Measurements from ENCODE around the gene MTRFR.
"Not testable (repeated sequence)": the region's sequence is repeated elsewhere in the genome, so short reads cannot be mapped to it uniquely, and the experiment has no call there.

The MTRFR gene

DNA sequence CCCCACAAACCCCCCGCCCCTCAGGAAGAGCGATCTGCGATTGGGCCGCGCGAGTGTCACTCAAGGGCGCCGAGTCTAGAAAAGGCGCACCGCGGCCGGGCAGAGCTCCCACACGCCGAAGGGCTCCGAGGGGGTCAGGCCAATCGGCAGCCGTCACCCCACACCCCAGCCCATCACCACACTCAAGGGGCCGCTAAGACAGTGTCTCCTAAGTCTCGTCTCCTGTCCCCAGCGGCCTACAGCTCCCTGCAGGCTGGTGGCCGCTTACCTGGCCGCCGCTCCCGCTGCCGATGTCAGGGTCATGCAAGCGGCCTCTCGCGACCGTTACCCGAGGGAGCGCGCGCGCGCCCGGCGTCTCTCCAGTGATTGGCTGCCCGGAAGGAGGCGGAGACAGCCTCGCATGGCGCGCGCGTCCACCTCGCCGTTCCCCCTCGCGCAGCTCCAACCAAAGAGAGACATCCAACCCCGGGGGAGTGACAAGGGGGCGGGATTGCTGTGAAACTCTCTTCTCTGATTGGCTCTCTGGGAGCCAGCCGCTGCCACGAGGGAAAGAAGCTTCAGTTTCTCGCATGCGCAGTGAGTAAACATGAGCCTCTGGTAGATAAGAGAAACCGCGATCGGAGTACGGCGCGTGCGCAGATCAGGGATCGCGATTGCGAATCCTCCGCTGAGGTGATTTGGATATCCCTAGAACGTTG is at the start of gene MTRFR, which contains the start of gene MPHOSPH9:
Gene MTRFR, plus strand, starts transcription at position 630 of the 698 bp plus-strand sequence. CDS start 20,239 bp downstream, outside the sequence.
Gene MPHOSPH9, minus strand, starts transcription at position 335 of the 698 bp plus-strand sequence. CDS start 2,777 bp downstream, outside the sequence.
- peak; percentile 98 for DNase-seq

DNA sequence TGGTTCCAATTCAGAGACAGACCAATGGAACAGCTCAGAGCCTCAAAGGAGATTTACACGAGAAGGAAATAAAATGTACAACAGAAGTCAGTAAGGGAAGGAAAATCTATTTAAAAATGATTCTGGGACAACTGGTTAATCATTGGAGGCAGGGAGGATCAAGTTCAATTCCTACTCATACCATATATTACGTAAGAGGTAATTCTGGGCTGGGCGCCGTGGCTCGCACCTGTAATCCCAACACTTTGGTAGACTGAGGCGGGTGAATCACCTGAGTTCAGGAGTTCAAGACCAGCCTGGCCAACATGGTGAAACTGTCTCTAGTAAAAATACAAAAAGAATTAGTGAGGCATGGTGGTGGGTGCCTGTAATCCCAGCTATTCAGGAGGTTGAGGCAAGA is 45.6 kb upstream of the MTRFR start:
- DNase-seq = no peak

DNA sequence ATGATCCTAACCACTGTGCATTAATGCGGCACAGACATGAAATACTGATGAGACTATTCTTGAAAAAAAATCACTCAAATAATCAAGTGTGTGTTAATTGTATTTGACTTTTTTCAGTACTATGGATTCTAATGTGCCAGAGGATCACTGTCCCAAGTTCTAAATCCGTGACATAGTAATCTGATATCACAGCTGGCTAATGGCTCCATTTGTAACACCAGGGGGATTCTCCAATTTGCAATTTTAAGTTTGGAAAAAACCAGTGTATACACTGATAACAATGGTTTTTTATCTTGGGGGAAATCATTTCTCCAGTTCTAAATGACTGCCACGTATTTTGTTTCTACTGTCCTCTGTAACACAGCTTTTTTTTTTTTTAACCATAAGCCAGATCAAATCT is 33.3 kb upstream of the MTRFR start:
- no peak for DNase-seq

DNA sequence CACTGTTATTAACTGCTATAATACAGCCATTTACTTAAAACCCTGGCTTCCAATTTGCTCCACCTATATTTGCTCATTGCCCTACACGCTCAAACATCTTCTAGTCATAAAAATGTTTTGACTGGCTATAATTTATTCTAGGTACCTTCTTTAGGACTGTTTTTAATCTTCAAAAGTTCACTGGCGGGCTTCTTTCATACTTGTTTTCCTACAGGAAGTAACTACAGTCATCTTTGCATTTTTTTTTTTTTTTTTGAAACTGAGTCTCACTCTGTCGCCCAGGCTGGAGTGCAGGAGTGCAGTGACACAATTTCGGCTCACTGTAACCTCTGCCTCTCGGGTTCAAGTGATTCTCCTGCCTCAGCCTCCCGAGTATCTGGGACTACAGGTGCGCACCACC is 32.8 kb upstream of the MTRFR start:
- no peak for DNase-seq

DNA sequence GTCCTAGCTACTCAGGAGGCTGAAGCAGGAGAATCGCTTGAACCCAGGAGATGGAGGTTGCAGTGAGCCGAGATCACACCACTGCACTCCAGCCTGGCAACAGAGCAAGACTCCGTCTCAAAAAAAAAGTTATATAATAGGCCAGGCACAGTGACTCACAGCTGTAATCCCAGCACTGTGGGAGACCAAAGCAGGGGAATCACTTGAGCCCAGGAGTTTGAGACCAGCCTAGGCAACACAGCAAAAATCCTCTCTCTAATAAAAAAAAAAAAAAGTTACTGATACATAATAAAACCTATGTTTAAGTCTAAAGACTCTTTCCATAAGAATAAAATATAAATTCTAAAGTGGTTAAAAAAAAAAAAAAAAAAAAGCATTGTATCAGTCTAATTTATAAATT is 26.4 kb upstream of the MTRFR start:
- DNase-seq = not testable (repeated sequence)

DNA sequence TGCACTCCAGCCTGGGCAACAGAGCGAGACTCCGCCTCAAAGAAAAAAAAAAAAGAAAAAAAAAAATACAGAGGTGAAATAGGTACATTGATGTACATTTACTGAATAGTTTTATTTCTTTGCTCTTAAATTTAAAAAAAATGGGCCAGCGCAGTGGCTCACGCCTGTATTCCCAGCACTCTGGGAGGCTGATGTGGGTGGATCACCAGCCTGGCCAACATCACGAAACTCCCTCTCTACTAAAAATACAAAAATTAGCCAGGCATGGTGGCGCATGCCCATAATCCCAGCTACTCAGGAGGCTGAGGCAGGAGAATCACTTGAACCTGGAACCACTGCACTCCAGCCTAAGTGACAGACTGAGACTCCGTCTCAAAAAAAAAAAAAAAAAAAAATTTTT is 25.4 kb upstream of the MTRFR start:
- not testable (repeated sequence) for DNase-seq

DNA sequence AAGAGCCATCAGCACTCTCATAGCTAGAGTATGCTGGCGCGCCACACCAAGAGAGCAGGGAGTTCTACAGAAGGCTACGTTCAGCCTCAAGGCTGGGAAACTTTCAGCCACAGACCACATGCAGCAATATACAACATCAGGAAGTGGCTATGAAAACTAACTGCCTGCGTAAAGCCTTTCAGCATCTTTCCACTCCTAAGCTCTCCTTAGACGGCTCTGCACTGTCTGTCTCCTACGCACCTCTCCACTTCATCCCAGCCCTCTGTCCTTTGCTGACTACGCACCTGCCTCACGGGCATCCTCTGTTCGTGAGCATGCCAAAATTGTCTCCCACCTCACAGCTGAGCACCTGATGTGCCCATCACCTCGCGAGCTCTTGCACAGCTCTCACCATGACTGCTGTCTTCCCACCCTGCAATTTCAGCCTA is 10.0 kb upstream of the MTRFR start:
- DNase-seq = peak; percentile 40

DNA sequence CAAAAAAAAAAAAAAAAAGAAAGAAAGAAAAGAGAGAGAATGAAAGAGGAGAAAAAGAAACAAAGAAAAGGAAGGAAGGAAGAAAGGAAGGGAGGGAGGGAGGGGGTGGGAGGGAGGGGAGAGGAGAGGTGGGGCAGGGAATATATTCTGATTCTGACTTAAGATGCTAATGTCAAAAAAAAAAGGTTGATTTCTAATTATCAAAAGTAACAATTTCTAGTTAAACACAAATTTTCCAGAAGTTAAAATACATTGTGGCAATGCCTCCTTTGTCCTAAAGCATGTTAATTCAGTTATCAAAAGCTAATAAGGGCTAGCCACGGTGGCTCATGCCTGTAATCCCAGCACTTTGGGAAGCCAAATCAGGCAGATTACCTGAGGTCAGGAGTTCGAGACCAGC is 7.8 kb upstream of the MTRFR start:
- no peak for DNase-seq

DNA sequence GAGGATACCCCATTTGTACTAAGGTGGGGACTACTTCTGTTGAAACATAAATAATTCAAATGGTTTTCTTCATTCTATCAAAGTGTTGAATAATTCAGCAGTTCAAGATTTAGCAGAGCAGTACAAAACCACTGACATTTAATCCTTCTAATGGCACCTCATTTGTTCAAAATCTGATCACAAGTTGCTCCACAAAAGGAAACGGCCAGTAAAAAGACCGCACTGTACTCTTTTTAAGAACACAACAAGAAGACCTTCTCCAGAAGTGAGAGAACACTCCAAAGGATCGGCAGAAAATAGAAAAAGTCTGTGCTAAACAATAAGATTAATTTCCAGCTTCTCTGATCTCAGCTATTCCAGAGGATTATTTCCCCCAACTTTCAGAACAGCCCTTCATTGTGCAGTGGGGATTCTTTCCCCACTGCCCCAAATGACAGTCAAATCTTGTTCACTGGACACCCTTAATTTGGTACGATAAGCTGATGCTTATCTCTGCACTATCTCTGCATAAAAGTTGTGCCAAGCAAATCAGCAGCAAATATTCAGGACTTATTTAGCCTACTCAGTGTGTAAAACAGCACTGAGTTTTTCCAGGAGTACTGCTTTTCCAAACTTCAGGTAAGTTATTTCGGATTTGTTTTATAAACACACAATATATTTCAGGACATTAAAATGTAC is 5.5 kb upstream of the MTRFR start:
- no peak for DNase-seq

DNA sequence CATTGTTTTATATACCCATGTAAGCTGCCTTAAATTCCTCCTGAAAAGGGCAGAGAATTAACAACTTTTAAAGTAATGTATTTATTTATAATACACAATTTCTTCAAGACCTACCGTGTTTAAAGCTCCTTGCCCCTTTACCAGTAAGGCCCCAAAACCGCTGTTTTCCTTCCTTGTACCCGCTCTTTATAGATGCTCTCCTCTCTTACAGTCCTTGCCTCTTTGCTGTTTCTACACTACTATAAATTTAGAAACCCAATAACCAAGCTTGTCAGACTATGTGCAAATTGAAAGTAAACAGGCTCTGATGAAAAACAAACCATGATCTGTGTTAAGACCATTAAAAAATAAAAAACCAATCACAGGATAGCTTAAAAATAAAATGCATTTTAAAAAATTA is 4.2 kb upstream of the MTRFR start:
- no peak for DNase-seq

DNA sequence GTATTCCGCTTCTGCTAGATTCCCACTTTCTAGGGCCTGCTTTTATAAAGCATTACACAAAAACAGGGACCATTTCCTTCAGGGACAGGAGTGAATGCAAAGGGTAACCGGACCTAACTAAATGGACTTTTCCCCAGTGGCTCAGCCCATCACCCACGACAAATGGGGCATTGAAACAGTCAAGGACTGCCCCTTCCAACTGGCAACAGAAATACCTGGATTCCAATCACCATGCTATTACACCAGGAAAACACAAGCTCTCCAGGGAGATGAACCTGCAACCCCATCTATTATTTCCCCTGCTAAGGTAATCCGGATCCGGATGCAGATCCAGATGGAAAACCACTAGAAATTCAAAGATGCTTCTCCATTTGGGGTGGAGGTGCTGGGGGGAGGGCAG is 1.3 kb upstream of the MTRFR start:
- DNase-seq = no peak

DNA sequence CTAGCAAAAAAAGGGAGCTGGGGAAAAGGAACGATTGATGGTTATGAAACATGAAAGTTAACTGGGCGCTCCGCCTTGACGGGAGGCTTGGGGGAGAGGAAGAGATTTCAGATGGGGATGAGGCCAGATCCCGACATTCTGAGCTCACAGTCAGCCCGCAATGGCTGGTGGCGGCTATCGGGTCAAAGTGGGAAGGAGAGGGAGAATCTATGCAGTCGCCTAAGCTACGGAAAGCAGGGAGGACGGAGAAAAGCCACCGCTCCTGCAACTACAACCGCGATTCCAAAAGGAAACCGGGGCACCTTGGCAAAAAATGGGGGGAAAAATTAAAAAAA is 797 bp upstream of the MTRFR start:
- DNase-seq = no peak

DNA sequence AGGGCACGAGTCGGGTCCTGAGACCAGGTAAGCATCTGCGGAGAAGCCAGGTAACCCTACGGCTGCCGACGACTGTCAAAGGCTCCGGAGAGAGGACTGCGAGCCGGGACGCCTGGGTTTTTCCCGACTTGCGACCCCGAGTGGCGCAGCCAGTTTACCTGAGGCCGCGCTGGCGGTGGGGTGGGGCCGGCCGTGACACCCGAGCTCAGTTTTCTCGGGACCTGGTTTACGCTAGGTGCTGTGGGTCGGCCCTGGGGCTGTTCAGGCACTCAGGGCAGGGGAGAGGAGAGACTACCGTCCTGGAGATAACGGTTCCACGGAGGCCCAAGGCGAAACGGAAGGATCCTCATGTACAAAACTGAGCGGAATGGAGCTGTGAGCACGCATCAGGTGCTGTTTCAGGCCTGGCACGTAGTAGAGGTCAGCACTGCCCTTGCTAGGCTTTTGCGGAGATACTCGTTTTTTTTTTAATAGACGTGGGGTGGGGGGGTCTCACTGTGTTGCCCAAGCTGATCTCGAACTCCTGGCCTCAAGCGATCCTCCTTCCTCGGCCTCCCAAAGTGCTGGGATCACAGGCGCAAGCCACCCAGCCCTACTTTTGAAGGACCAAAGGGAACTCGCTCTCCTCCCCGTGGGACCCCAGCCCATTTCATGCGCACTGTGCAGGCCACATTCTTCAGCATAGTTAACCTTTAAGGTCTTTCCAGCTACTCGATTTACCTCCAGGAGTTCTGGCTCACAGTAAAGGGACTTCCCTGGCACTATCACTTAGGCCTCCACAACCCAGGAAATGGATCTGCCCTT is 471 bp downstream of the MTRFR start:
- no peak for DNase-seq

DNA sequence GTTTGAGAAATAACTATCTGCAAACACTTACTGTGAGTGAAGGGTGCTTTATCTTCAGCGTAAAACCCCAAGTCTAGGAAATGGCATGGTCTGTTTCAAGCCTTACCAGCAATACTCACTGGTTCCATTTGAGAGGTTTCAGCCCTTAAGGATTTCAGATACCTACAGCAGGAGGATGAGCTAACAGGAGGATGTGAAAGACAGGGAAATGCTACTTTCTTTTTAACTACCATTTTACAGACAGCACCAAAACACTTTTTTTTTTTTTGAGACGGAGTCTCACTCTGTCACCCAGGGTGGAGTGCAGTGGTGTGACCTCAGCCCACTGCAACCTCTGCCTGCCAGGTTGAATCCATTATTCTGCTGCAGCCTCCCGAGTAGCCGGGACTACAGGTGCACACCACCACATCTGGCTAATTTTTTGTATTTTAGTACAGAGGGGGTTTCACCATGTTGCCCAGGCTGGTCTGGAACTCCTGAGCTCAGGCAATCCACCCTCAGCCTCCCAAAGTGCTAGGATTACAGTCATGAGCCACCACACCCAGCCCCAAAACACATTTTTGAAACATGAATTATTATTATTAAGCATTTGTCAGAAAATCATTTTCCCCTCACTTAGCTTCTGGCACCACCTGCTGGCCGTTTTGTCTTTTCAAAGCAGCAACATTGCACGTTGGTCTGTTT is 4.6 kb downstream of the MTRFR start:
- DNase-seq = peak; percentile 73

DNA sequence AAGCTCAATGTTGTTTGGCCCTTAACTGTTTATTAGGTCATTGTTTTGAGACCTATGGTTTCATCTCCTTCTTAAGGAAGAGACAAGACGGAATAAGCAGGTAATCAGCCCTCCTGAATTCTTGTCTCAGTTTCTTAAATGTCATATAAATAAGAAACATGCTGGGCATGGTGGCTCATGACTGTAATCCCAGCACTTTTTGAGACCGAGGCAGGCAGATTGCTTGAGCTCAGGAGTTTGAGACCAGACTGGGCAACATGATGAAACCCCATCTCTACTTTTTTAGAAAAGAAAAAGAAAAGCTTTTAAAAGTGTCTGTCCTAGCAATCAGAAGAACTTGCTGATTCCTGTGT is 5.1 kb downstream of the MTRFR start:
- no peak for DNase-seq

DNA sequence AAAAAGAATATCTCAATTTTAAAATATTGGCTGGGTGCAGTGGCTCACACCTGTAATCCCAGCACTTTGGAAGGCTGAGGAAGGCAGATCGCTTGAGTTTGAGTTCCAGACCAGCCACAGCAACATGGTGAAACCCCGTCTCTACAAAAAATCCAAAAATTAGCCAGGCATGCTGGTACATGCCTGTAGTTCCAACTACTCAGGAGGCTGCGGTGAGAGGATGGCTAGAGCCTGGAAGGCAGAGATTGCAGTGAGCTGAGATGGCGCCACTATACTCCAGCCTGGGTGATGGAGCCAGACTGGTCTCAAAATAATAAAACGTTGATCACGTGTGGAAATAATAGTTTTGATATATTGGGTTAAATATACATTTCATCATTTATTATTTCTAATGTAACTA is 5.7 kb downstream of the MTRFR start:
- no peak for DNase-seq

DNA sequence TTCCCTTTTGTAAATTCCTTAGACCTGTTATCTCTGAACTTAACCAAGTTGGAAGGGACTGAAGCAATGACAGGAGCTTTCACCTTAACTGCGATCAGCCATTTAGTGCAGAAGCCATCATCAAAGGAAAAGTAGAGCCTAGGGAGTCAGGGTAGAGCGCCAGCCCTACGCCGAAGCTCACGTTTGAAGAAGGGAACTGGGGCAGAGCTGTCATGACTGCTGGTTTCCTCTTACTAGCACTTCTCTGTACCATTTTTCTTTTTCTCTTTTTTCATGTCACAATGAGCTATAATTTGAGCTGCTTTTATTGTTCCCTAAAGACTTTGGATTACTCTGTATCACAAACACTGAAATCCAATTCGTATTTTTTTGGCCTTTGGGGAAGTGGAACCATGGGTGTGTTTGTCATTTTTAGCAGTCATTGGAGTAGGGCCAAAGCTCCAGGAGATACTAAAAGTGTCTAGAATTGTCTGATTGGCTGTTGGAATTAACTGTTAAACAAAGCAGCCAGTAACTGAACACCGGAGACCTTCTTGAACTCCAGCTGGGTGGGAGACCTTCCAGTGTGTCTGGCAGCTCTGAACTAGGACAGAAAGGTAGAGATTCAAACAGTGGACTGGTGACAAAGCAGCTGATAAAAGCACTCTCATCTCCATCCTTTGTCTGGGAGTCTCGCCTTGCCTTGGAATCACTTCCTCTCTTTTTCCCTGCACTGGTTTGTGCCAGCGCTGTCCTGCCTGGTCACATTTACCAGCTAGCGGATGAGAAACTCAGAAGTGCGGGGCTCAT is 9.1 kb downstream of the MTRFR start:
- DNase-seq = no peak

DNA sequence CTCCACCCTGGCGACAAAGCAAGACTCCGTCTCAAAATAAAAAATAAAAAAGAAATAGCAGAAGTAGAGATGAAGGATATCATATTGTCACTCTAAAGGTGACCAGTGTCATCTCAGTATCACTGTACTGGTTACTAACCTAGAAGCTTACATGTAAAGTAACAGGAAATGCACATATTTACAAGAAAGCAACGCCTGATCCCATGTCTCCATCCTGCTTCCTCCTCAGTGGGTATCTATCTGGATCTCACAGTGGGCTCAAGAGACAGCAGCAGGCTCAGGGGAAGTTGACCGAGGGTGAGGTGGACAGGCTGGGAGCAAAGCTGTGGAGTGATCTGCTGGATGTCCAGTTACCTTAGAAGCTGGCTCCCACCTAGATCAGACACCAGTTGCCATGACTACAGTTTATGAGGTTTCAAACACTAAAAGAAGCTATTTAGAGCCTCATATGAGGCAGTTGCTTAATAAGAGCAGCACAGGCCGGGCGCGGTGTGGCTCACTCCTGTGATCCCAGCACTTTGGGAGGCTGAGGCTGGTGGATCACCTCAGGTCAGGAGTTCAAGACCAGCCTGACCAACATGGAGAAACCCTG is 10.5 kb downstream of the MTRFR start:
- DNase-seq = no peak

DNA sequence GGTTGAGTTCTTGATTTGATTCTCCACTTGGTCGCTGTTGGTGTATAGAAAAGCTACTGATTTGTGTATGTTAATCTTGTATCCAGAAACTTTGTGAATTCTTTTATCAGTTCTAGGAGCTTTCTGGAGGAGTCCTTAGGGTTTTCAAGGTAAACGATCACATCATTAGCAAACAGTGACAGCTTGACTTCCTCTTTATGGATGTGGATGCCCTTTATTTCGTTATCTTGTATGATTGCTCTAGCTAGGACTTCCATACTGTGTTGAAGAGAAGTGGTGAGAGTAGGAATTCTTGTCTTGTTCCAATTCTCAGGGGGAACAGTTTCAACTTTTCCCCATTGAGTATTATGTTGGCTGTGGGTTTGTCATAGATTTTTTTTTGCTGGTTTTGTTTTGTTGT is 12.4 kb downstream of the MTRFR start:
- no peak for DNase-seq

DNA sequence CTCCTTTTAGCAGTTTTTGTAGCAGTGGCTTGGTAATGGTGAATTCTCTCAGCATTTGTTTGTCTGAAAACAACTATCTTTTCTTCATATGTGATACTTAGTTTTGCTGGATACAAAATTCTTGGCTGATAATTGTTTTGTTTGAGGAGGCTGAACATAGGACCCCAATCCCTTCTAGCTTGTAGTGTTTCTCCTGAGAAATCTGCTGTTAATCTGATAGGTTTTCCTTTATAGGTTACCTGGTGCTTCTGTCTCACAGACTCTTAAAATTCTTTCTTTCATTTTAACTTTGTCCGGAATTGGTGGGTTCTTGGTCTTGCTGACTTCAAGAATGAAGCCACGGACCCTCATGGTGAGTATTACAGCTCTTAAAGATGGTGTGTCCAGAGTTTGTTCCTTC is 14.9 kb downstream of the MTRFR start:
- DNase-seq = not testable (repeated sequence)

DNA sequence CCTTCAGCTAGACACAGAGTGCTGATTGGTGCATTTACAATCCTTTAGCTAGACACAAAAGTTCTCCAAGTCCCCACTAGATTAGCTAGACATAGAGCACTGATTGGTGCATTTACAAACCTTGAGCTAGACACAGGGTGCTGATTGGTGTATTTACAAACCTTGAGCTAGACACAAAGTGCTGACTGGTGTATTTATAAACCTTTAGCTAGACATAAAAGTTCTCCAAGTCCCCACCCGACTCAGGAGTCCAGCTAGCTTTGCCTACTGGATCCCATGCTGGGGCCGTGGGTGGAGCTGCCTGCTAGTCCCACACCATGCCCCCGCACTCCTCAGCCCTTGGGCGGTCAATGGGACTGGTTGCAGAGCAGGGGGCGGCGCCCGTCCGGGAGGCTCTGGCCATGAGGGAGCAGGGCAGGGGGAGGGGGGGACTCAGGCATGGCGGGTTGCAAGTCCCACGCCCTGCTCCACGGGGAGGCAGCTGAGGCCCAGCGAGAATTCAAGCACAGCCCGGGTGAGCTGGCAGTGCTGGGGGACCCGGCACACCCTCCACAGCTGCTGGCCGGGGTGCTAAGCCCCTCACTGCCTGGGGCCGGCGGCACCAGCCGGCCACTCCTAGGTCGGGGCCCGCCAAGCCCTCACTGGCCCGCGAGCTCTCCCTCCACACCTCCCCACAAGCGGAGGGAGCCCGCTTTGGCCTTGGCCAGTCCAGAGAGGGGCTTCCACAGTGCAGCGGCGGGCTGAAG is 15.9 kb downstream of the MTRFR start:
- not testable (repeated sequence) for DNase-seq

Measured in stimulated activated naive CD4-positive, alpha-beta T cell treated with Interleukin-2 at 50 U/mL for 16 hours (primary cell).